Stimulated activated CD4-positive, alpha-beta T cell treated with anti-CD3 and anti-CD28 coated beads, Interleukin-12 subunit alpha, Interleukin-12 subunit beta, amount 100 ng/mL, for 4 hours (primary cell): ENCODE measurements around the gene DUOXA1.
"Not testable (repeated sequence)": the region's sequence is repeated elsewhere in the genome, so short reads cannot be mapped to it uniquely, and the experiment has no call there.

Source experiments
- DNase-seq: peaks from one replicate; pipeline ENCODE4 v3.0.0-alpha.2; 2020

DUOXA1 gene

DNA sequence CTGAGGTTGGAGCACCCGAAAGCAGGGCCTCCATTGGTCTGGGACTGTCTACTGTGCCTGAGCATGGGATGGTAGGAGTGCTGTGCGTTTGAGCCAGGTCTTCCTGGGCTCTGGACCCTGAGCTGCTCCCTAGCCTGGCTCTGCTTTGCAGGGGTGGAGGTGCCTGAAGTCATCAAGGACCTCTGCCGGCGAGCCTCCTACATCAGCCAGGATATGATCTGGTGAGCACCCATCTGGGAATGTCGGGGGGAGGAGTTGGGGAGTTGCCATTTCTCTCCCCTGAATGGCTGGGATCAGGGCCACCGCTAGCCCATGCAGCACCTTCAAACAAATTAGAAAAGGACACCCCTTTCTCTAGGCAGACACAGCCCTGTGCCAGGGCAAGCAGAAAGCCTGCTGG, 20.8 kb upstream of the DUOXA1 start:
- DNase-seq, result no peak

DNA sequence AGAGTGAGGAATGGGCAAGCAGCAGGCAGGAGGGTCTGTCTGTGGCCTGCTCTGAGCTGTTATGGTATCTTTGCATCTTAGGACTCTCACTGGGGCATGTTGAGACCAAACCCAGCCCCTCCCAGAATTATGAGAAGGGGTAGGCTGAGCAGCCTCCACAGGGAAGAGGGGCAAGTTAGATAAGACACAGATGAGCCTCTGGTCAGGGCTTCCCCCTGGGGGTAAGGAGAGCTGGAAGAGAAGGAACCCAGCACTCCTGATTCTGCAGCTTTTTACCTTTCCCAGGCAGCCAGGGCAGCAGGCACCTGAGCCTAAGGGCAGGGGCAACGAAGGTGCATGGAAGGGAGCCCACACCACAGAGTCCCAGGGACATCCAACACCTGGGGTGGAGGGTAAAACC, 19.4 kb upstream of the DUOXA1 start:
- no peak for DNase-seq

DNA sequence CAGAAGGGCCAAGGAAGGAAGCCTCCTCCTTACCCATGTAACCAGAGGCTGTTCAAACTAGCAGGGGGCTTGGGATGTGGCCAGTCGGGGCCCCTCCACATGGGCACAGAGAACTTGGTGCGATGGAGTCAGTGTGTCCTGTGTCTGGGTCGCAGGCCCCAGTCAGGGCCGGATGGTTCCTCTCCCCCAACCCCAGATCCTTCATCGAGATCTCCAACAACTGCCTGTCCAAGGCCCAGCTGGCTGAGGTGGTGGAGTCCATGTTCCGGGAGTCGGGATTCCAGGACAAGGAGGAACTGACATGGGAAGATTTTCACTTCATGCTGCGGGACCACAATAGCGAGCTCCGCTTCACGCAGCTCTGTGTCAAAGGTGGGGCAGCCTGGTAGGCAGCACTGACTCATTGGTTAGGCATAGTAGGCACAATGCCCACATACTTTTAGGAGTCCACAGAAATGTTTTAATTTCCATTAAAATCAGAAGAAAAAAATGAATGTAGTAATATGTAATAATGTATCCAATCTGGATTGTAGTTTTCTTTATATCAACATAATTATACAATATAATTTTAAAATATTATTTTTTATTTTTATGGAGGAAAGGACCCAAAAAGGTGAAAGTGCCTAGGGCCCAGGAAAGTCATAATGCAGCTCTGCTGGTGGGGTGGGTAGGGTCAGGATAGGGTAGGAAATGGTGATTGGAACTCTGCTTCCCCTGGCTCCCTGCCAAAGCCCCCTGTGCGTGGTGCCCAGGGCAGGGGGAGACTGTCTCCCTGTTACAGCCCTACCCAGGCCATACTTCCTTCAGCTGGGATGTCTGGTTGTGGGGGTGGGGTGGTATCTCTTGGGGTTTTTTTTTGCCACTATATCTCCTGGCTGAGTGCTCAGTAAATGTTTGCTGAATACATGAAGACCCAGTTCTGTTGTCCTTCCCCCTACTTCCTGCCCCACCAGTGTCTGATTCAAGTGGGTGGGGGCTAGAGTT, 18.7 kb upstream of the DUOXA1 start:
- DNase-seq, result no peak

DNA sequence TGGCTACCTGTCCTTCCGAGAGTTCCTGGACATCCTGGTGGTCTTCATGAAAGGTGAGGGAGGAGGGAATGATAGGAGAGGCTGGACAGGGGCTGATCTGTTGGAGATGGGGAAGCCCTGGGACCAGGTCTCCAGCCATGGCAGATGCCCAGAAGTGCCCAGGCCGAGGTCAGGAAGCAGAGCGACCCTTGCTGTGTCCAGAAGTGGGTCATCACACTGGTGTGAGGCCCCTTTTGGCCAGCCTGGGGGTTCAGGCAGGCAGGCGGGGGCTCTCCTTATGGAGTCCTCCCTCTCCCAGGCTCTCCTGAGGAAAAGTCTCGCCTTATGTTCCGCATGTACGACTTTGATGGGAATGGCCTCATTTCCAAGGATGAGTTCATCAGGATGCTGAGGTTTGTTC, 17.9 kb upstream of the DUOXA1 start:
- DNase-seq, result no peak

DNA sequence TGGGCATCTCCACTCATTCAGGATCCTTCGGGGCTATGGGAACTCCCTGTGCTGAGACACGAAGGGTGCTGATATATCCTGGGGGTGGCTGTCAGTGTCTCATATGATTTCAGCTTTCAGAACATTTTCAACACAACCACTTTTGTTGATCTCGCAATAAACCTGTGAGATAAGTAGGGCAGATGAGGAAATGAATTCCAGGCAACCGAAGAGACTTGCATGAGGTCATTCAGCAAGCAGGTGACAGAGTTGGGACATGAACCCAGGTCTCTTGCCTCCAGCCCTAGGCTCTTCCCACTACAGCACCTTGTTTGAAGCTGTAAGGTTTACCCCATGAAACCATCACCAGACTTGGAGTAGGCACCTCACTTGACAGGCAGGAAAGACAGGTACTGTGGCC, 16.7 kb upstream of the DUOXA1 start:
- no peak for DNase-seq

DNA sequence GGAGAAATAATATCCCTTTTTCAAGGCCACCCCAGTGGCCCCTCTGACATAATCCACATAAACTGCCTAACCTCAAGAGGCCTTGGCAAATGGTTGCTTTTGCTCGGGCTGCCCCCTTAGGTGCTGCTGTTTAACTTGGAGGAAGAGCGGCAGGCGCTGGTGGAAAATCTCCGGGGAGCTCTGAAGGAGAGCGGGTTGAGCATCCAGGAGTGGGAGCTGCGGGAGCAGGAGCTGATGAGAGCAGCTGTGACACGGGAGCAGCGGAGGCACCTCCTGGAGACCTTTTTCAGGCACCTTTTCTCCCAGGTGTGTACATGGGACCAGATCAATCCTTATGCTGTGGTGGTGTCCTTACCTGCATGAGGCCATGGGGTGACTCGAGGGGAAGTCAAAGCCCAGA, 15.1 kb upstream of the DUOXA1 start:
- DNase-seq, result no peak

DNA sequence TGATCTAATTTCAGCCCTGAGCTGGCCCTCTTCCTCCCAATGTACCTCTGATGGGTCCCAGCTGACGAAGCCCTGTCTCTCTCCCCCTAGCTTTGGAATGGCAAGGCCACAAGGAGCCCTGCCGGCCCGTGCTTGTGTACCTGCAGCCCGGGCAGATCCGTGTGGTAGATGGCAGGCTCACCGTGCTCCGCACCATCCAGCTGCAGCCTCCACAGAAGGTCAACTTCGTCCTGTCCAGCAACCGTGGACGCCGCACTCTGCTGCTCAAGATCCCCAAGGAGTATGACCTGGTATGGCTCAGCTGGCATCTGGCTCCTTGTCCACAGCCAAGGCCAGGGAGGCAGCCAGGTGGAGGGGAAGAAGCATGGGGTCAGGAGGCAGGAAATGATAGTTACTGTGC, 14.3 kb upstream of the DUOXA1 start:
- DNase-seq, result no peak

DNA sequence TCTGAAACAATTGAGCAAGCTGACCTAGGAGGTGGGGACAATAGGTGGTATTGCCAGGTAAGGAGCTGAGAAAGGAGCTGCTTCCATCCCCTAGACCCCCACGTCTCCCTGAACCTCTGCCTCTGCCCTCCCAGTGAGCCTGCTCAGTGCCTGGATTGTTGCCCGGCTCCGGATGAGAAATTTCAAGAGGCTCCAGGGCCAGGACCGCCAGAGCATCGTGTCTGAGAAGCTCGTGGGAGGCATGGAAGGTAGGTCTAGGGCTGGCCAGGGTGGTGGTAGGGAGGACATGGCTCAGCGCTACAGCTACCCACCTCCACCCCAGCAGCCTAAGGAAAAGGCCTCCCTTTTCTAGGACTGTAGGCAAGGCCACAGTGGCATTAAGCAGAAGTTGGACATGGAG, 13.4 kb upstream of the DUOXA1 start:
- no peak for DNase-seq

DNA sequence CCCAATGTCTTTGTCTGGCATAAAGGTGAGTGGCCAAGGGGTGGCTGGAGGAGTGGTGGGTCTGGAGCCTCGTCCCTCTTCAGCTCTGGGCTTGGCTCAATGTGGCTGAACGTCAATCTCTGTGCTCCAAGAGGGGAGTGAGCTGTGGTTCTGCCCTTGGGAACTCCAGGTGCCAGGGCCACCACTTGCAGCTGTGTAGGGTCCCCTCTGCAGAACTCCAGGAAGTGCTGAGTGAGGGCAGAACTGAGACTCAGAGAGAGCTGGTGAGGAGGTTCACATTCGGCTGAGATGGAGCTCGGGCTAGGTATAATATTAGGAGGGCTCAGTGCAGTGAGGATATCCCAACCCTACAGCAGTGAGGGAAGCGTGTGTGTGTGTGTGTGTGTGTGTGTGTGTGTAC, 11.7 kb upstream of the DUOXA1 start:
- DNase-seq, result no peak

DNA sequence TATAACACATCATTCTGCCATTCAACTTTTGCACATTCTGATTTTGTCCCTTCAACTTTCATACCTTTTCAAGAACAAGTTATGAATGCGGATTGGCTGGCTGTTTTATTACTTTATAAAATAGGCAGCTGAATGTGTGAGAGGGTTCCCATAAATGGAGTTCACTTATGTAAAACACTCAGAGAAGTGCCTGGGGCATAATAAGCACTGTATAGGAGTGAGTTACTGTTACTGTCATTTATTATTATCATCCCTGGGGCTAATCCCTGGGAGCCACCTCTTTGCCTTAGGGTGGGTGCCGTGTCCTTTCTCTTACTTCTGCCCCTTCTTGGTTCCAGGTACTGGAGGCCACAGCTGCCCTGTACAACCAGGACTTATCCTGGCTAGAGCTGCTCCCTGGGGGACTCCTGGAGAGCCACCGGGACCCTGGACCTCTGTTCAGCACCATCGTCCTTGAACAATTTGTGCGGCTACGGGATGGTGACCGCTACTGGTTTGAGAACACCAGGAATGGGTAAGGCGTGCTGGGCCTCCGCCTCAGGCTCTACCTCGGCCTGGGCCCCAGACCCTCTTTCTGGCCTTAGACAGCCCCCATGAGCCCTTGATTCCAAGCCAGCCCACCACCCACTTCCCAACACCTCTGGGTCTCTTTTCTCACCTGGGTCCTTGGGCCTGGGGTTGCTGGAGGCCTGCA, 11.0 kb upstream of the DUOXA1 start:
- DNase-seq, result no peak

DNA sequence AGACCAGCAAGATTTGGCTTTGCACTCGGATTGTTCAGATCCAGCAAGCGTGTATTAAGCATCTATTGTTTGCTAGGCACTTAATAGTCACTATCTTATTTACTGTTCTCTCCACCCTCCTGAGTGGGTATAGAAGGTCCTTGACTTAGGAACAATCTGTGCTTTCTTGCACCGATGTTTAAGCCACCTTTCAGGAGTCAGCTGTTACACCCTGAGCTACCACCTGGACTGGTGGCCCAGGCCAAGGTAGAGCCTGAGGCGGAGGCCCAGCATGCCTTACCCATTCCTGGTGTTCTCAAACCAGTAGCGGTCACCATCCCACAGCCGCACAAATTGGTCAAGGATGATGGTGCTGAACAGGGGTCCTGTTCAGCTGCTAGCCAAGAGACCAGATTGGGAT, 10.1 kb upstream of the DUOXA1 start:
- no peak for DNase-seq

DNA sequence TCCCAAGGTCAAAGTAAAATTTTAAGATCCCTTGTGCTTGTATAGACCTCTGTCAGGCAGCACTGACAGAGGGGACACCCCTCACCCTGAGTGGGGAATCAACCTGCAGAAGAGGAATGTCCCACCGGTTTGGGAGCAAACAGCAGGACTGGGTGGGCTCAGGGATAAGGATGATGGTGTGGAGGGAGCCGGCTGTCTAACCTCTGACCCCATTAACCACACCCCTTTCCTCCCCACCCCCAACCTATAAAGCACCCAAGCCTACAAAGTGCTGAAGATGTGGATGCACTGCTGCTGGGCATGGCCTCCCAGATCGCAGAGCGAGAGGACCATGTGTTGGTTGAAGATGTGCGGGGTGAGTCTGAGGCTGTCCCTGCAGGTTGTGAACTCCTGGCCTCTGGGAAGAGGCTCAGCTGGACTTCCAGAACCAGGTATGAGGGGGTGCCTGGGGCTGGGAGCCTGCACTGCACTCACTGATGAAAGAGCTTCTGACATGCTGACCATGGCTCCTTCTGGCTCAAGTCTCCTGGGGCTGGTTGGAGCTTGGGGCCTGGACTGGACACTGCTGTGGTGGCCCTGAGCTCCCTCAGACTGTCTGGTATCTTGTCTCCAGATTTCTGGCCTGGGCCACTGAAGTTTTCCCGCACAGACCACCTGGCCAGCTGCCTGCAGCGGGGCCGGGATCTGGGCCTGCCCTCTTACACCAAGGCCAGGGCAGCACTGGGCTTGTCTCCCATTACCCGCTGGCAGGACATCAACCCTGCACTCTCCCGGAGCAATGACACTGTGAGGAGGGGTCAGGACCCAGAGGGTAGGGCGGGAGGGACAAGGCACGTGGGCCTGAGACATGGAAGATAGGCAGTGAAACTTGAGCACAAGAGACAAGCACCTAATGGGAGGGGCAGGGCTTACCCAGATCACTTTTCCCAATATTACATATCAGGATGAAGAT, 9.4 kb upstream of the DUOXA1 start:
- DNase-seq, result no peak

DNA sequence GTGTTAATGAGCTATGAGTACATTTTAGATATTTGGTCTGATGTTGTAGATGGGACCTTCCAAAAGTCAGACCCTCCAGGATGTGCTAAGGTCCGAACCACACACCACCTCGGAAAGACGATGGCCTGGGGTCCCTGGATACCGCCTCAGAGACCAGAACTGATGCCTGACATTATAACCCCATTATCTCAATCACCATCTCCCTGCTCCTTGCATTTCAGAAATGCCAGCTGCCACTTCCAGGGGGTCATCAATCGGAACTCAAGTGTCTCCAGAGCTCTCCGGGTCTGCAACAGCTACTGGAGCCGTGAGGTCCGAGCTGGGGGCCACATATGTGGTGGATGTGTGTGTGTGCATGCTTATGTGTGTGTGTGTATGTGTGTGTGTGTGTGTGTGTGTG, 8.0 kb upstream of the DUOXA1 start:
- no peak for DNase-seq

DNA sequence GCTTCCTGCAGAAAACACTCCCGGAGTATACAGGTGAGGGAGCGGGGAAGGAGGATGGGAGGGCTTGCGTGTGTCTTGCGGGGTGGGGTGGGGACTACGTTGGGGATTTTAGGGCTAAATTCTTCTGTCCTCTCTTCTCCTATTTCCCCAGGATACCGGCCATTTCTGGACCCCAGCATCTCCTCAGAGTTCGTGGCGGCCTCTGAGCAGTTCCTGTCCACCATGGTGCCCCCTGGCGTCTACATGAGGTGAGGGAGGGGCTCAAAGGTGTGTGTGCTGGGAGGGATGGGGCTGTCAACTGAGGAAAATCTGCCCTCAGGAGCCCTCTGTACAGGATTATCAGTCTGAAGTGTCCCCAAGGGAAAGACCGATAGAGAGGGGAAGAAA, 6.7 kb upstream of the DUOXA1 start:
- no peak for DNase-seq

DNA sequence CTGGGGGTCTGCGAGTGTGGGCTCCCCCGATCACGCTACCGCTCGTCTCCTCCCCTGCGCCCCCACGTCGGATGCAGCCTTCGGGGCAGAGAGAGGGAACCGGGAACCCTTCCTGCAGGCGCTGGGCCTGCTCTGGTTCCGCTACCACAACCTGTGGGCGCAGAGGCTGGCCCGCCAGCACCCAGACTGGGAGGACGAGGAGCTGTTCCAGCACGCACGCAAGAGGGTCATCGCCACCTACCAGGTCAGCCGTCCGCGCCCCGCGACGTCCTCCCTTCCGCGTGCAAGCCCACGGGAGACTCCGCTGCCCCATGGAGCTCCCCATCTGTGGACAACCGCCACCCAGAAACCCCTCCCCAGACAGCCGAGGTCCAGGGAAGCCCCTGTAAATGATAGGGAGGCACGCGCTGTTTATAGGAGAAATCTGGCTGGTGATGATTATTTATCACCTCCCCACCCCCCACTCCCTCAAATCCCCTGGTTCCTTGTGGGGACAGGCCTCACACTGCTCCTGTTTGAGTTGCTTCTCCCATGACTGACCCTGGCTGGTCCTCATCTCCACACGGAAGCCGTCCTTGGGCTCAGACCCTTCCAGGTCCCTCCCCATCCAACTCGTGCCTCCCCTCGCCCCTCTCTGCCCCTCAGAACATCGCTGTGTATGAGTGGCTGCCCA, 6.2 kb upstream of the DUOXA1 start:
- not testable (repeated sequence) for DNase-seq

DNA sequence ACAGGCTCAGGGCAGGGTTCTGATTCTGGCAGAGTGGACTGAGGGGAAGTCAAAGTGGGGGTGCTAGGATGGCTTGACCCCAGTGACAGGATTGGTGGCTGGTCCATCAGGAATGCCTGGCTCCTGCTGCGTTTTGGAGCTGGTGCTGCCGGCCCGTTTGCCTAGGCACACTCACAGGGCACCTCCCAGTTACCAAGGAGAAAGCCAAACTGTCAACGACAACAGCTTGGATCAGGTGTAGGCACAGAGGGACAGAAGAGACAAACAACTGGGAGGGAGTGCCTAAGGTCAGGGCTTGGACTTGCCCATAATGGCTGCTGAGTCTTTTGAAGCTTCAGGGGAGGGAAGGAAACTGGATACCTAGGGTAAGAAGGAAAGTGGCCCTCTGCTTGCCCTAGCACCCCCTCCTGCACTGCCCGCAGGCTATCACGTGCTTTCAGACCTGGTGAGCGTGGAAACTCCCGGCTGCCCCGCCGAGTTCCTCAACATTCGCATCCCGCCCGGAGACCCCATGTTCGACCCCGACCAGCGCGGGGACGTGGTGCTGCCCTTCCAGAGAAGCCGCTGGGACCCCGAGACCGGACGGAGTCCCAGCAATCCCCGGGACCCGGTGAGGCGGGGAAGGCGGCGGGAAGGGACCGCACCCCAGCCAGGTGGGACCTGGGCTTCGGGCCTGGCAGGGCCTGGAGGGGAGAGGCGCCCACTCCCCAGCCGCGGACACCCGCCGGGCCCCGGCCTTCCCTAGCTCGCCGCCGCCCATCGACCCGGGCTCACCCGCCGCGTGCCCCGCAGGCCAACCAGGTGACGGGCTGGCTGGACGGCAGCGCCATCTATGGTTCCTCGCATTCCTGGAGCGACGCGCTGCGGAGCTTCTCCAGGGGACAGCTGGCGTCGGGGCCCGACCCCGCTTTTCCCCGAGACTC, 5.3 kb upstream of the DUOXA1 start:
- DNase-seq, result no peak

DNA sequence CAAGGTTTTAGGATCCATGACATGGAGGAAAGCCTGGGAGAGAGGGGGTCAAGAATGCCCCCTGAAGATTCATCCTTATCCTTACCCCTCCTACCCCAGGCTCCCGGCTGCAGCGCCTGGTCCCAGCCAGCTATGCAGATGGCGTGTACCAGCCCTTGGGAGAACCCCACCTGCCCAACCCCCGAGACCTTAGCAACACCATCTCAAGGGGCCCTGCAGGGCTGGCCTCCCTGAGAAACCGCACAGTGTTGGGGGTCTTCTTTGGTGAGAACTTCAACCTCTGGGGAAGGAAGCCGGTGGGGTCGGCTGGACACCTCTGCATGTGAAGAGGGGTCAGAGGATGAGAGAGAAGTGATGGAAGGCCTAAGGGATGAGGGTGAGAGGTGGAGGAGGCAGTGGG, 4.4 kb upstream of the DUOXA1 start:
- DNase-seq, result no peak

DNA sequence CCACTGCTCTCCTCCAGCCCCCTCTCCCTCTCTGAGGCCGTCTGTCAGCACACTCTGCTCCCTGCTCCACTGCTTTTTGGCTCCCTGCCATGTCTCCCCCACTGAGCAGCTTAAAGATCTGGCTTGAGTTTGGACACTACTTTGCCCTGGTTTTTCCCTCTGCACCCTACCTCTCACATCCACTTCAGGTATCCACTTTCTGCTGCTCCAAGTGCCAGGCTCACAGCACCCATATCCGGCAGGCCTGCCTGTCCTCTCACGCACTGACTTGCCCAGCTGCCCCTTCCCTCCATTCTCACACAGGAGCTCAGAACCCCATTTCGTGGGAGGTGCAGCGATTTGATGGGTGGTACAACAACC, 3.9 kb upstream of the DUOXA1 start:
- DNase-seq, result no peak

DNA sequence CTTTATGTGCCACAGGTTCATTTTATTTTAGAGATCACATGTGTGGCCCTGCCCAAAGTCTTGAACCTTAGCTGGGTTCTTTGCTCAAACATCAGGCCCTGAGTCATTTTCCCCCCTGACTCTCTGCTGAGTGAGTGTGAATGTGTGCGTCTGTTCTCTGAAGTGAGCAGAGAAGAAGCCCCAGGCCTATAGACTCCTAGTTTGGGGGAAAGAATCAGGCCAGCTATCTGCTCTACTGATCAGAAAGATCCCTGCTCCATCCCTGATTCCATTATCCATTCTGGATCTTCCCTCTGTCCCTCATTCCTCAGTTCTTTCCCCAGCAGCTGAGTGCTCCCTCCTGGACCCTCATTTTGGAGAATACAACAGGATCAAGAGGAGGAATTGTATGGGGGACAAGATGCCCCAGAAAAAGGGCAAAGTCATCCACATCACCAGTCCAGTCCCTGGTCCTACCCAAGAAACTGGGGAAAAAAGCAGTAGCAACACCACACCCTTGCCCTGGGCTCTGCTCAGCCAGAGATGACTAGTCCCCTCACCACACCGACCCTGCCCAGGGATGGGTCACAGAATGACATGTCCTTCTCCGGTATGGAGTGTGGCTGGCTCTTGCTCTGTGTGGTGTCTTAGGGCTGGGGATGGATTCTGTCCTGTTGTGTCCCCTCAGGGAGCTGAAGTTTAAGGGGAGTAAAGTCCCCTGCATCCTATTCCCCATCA, 3.3 kb upstream of the DUOXA1 start:
- DNase-seq, result no peak

DNA sequence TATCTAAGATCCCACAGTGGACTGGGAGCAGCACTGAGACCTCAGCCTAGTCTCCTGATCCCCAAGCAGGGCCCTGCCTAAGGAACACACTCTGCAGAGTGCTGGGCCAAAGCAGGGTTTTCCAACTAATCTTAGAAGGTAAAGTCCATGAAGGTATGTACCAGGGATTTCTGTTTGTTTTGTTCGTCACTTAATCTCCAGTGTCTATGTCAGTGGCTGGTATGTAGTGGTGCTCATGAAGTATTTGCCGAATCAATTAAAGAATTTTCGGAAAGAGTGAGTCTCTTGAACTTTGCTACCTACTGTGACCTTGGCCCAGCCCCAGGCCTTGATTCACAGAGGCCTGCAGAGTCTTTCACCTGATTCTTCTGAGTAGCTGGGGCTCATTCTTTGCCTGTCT, 1.8 kb upstream of the DUOXA1 start:
- DNase-seq, result no peak
